ENCODE results near the gene RTTN.

Gene RTTN

DNA sequence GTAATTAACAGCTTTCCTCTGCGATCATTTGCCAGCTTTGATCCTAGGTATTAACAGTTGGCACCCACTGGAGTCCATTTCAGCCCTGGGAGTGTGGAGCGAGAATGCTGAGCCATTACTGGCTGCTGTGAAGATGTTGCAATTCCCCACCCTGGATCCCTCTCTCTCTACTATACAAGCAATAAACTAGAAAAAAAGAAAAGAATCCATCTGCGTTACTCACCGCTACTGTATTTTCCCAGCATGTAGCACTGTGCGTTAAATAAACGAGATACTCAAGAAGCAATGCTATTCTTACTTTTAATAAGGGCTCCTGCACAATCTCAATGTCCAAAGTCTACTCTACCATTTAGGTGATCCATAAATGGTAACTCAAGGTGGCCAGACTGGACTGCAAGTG lies 8.5 kb downstream of the RTTN start:
- DNase-seq, result no peak

GRCh38 chr18:70195852-70196434 lies 9.5 kb downstream of the RTTN start:
- peak; percentile 2 for DNase-seq

DNA sequence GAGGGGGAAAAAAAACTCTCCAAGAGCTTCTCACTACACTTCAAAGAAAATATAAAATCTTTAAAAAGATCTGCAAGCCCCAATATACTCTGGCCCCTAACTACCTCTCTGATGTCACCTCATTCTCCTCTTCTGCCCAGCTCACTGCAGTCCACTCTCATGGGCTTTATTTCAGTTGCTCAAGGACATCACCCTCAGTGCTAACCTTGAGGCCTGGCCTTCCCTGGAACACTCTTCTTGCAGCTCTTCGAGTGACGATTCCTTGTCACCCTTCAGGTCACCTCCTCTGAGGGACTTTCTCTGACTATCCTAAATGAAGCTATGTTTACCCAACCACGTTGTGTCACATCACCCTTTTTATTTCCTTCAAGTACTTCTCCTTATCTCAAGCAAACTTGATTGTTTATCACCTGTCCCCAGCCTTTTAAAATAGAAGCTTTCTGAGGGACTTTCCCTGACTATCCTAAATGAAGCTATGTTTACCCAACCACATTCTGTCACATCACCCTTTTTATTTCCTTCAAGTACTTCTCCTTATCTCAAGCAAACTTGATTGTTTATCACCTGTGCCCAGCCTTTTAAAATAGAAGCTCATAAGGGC lies 10.4 kb downstream of the RTTN start:
- DNase-seq, result no peak

- DNase-seq, result no peak
These were observed 11.1 kb downstream of the RTTN start for GRCh38 chr18:70194227-70194890.

DNA sequence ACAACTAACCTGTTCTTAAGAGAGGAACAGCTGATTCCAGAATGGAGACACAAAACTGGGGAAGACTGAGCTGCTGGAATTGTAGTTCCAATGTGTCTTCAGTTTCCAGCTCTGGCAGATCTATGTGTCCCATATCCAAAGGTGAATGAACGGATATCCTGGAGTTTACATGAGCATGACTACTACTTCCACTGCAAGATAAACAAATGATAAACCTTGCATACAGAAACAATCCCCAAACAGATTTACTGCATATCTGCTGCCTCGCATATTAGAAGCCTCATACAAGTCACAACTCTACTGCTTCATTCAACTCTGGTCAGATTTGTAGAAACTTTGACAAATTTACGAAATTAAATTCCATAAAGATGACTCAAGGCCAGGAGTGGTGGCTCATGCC lies 15.0 kb downstream of the RTTN start:
- DNase-seq, result no peak

DNA sequence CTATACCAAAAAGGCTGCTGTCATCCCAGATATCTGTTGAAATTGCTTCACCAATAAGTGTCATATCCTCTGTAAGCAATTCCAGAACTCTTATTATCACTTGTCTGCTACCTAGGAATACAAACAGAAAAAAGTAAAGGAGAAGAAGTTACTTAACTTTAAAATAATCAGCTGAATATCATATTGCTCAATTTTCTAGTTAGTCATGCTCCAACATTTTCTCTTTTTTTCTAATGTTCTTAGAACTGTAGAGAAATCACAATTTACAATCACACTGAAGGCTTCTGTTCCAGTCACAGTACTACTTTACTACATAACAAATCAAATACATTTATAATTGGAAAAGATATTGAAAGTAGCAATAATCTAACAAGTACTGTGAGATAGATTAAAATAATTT lies 17.4 kb downstream of the RTTN start:
- DNase-seq, result no peak

GRCh38 chr18:70183441-70183840 lies 22.0 kb downstream of the RTTN start:
- no peak for DNase-seq

- no peak for DNase-seq
These were observed 22.9 kb downstream of the RTTN start for GRCh38 chr18:70182548-70182947.

- DNase-seq, result no peak
These were observed 23.8 kb downstream of the RTTN start for GRCh38 chr18:70181725-70182124.

- no peak for DNase-seq
These were observed 24.5 kb downstream of the RTTN start for GRCh38 chr18:70181015-70181414.

- no peak for DNase-seq
These were observed 28.9 kb downstream of the RTTN start for GRCh38 chr18:70176537-70176936.

- no peak for DNase-seq
These were observed 30.3 kb downstream of the RTTN start for GRCh38 chr18:70175216-70175615.

GRCh38 chr18:70172225-70172624 lies 33.3 kb downstream of the RTTN start:
- no peak for DNase-seq

- no peak for DNase-seq
These were observed 35.7 kb downstream of the RTTN start for GRCh38 chr18:70169747-70170146.

DNA sequence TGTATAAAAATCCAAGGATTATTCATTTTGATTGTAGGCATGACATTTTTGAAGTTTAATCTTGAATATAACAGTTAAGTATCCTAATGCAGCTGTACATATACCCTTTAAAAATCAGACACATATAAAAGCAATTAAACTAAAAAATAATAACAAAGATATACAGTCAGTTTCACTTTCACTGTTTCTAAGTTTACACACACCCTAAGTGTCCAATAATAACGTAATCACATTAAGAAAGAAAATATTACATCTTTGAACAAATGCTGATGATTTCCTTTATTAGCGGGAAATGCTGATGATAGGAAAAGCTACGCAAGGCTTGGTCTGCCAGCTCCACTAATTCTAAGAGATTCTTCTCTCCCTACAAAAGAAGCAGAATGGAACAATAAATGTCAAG lies 38.8 kb downstream of the RTTN start:
- DNase-seq, result no peak

- no peak for DNase-seq
These were observed 39.6 kb downstream of the RTTN start for GRCh38 chr18:70165936-70166335.

DNA sequence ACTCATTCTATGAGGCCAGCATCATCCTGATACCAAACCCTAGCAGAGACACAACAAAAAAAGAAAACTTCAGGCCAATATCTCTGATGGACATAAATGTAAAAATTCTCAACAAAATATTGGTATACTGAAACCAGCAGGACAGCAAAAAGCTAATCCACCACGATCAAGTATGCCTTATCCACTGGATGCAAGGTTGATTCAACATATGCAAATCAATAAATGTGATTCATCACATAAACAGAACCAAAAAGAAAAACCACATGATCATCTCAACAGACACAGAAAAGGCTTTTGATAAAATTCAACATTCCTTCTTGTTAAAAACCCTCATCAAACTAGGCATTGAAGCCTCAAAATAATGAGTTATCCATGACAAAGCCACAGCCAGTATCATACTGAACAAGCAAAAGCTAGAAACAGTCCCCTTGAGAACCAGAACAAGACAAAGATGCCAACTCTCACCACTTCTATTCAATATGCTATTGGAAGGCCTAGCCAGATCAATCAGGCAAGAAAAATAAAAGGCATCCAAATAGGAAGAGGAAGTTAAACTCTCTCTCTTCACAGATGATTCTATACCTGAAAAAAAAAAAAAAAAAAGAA lies 45.3 kb downstream of the RTTN start:
- DNase-seq, result no peak

- no peak for DNase-seq
These were observed 46.3 kb downstream of the RTTN start for GRCh38 chr18:70158992-70159717.

GRCh38 chr18:70156886-70157285 lies 48.6 kb downstream of the RTTN start:
- DNase-seq, result no peak

- no peak for DNase-seq
These were observed 50.8 kb downstream of the RTTN start for GRCh38 chr18:70154591-70155194.

GRCh38 chr18:70151614-70152013 lies 53.9 kb downstream of the RTTN start:
- no peak for DNase-seq

GRCh38 chr18:70149616-70150301 lies 55.7 kb downstream of the RTTN start:
- no peak for DNase-seq

DNA sequence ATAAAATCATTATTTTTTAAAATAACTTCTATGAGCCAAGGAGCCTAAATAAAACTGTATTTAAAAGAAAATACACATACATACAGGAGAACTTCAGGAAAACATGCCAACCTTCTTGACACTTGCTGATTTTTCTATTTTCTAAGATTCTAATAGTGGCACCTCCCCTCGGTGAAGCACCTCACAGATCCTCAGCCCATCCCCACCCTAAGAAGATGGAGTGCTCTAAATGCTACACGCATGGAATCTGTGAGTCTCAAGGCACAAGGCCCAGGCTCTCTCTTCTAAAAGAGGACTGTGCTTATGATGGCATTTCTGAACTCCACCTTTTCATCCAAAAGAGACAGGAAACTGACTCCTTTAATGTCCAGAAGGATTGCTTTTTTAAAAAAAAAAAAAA lies 56.3 kb downstream of the RTTN start:
- DNase-seq, result no peak
